ENCODE results near the gene DOCK9. TPM values are rescaled to one million over a fixed set of nuclear protein-coding genes. Genes with fewer than 3 reads are reported as not detected.

DOCK9 gene, protein sequence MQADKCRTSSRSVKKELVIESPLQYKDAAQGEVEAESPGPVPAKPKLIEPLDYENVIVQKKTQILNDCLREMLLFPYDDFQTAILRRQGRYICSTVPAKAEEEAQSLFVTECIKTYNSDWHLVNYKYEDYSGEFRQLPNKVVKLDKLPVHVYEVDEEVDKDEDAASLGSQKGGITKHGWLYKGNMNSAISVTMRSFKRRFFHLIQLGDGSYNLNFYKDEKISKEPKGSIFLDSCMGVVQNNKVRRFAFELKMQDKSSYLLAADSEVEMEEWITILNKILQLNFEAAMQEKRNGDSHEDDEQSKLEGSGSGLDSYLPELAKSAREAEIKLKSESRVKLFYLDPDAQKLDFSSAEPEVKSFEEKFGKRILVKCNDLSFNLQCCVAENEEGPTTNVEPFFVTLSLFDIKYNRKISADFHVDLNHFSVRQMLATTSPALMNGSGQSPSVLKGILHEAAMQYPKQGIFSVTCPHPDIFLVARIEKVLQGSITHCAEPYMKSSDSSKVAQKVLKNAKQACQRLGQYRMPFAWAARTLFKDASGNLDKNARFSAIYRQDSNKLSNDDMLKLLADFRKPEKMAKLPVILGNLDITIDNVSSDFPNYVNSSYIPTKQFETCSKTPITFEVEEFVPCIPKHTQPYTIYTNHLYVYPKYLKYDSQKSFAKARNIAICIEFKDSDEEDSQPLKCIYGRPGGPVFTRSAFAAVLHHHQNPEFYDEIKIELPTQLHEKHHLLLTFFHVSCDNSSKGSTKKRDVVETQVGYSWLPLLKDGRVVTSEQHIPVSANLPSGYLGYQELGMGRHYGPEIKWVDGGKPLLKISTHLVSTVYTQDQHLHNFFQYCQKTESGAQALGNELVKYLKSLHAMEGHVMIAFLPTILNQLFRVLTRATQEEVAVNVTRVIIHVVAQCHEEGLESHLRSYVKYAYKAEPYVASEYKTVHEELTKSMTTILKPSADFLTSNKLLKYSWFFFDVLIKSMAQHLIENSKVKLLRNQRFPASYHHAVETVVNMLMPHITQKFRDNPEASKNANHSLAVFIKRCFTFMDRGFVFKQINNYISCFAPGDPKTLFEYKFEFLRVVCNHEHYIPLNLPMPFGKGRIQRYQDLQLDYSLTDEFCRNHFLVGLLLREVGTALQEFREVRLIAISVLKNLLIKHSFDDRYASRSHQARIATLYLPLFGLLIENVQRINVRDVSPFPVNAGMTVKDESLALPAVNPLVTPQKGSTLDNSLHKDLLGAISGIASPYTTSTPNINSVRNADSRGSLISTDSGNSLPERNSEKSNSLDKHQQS (N-terminal part only)
- 100 to 1,000 TPM in 1 of 2 donors, 10 to 100 TPM in 1; 58.6 to 102 TPM for total RNA-seq

- no peaks in the 10 kb centered on the region for H3K27me3 ChIP-seq (replicated peaks; ENCODE audit: insufficient read depth)
- ATAC-seq (ENCODE audit: insufficient number of reproducible peaks, low FRiP score, low read depth) = no peak
- DNase-seq (ENCODE audit: low spot score) = no peak
- peak within 1 kb of the TSS in 1 of 2 donors; percentile 10 for H3K27ac ChIP-seq
- peaks cover 4 to 19% of the 10 kb centered on the region in 2 donors for H3K4me1 ChIP-seq (ENCODE audit: control insufficient read depth in 1 of 2, low read depth in 2 of 2)
- no peak for TF ChIP-seq CTCF (IDR thresholded peaks at IDR 0.05)
- peak within 1 kb of the TSS; percentile 71 for H3K4me3 ChIP-seq
- H3K9me3 ChIP-seq = no peaks in the 10 kb centered on the region
- no peaks in the 10 kb centered on the region for H3K36me3 ChIP-seq
Observed at GRCh38 chr13:98977568-98978265, at the start of gene DOCK9. Gene DOCK9, minus strand, starts transcription at chr13:98978064. Its CDS starts 155 bp downstream, at chr13:98977909.

GRCh38 chr13:99027260-99027659, 49.4 kb upstream of the DOCK9 start:
- DNase-seq (ENCODE audit: low spot score) (no peak), ATAC-seq (ENCODE audit: insufficient number of reproducible peaks, low FRiP score, low read depth) (no peak)
- no peak overlapping the region for H3K27ac ChIP-seq

DNA sequence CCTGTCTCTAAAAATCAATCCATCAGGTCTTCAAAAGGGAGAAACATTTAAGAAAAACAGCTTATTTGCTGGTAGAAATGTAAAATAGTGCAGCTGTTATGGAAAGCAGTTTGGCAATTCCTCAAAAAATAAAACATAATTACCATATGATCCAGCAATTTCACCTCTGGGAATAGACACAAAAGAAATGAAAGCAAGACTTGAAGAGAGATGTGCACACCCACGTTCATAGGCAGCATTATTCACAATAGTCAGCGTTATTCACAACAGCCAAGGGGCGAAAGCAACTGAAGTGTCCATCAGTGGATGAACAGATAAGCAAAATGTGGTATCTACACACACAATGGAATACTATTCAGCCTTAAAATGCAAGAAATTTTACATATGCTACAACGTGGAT, 45.1 kb upstream of the DOCK9 start:
- no peaks in the 10 kb centered on the region for H3K9me3 ChIP-seq
- no peak for DNase-seq (ENCODE audit: low spot score)
- no peaks in the 10 kb centered on the region for H3K27me3 ChIP-seq (replicated peaks; ENCODE audit: insufficient read depth)
- no peak overlapping the region for H3K27ac ChIP-seq
- no peaks in the 10 kb centered on the region for H3K4me1 ChIP-seq (ENCODE audit: control insufficient read depth in 1 of 2, low read depth in 2 of 2)
- TF ChIP-seq CTCF (IDR thresholded peaks at IDR 0.05) = no peak
- H3K4me3 ChIP-seq = no peak overlapping the region
- no peaks in the 10 kb centered on the region for H3K36me3 ChIP-seq
- ATAC-seq (ENCODE audit: insufficient number of reproducible peaks, low FRiP score, low read depth) = no peak

More at GRCh38 chr13:99027260-99027659, 49.4 kb upstream of the DOCK9 start:
- H3K4me3 ChIP-seq = no peak overlapping the region
- no peaks in the 10 kb centered on the region for H3K9me3 ChIP-seq
- H3K27me3 ChIP-seq (replicated peaks; ENCODE audit: insufficient read depth) = no peaks in the 10 kb centered on the region
- TF ChIP-seq CTCF (IDR thresholded peaks at IDR 0.05) = no peak
- H3K4me1 ChIP-seq (ENCODE audit: control insufficient read depth in 1 of 2, low read depth in 2 of 2) = no peaks in the 10 kb centered on the region
- no peaks in the 10 kb centered on the region for H3K36me3 ChIP-seq

- ATAC-seq (ENCODE audit: insufficient number of reproducible peaks, low FRiP score, low read depth) (no peak), DNase-seq (ENCODE audit: low spot score) (no peak)
- H3K4me1 ChIP-seq (ENCODE audit: control insufficient read depth in 1 of 2, low read depth in 2 of 2) = no peaks in the 10 kb centered on the region
Observed at GRCh38 chr13:99018418-99019180, 40.7 kb upstream of the DOCK9 start.

More at GRCh38 chr13:99018418-99019180, 40.7 kb upstream of the DOCK9 start:
- no peaks in the 10 kb centered on the region for H3K9me3 ChIP-seq
- no peaks in the 10 kb centered on the region for H3K27me3 ChIP-seq (replicated peaks; ENCODE audit: insufficient read depth)
- TF ChIP-seq CTCF (IDR thresholded peaks at IDR 0.05) = no peak
- H3K36me3 ChIP-seq = no peaks in the 10 kb centered on the region
- no peak overlapping the region for H3K4me3 ChIP-seq
- H3K27ac ChIP-seq = no peak overlapping the region
